GM18868 (cell line): Measurements from ENCODE around the gene MISP.
"Not testable (repeated sequence)": the region's sequence is repeated elsewhere in the genome, so short reads cannot be mapped to it uniquely, and the experiment has no call there.

Experiments
- ATAC-seq: cut with Tn5 transposase; IDR thresholded peaks from one replicate; pipeline ENCODE4 v1.9.1; 2021; ENCODE audit warnings: mild to moderate bottlenecking, moderate library complexity; ENCODE audit not compliant: unreplicated experiment

The MISP gene

GRCh38 chr19:723247-723646 lies 27.7 kb upstream of the MISP start:
- no peak for ATAC-seq

GRCh38 chr19:723714-724113 lies 27.2 kb upstream of the MISP start:
- ATAC-seq, result no peak

DNA sequence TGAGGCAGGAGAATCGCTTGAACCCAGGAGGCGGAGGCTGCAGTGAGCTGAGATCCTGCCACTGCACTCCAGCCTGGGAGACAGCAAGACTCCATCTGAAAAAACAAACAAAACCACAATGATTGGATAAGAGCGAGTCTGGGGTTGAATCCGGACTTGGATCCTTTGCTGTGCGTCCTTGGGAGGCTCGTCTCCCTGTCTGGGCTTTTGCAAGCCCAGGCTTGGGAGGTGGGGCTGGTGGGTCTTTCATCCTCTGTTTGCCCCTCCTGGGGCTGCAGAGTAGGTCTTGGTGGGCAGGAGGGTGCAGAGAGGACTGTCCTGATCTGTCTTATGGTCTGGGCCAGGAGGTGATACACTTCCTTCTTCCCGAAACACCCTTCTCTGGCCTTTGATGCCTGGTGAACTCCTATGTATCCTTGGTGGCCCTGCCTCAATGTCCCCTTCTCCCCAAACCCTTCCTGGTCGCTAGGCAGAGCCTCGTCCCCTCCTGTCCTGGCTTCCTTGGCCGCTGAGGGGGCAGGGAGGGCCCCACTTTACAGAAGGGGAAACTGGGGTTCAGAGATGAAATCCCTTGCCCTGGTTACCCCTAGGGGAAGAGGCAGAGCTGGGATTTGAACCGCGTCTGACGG lies 25.3 kb upstream of the MISP start:
- ATAC-seq, result no peak

GRCh38 chr19:726993-727956 lies 23.6 kb upstream of the MISP start:
- ATAC-seq, result no peak

DNA sequence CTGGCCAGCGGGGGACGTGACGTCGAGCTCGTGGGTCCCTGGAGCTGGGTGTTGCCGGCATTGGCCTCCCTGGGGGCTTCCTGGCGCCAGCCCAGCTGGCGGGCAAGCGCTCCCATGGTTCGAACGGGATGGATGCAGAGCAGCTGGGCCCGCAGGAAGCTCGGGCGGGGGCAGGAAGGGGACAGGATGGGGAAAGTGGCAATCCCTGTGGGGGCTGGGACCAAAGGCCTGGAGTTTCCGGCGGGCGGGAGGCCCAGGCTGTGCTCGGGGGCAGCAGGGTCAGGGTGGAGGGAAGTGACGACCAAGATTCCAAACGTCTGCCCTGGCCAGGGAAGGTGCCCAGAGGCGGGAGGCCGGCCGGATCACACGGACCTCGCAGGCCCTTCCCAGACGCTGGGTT lies 22.9 kb upstream of the MISP start:
- ATAC-seq, result no peak

DNA sequence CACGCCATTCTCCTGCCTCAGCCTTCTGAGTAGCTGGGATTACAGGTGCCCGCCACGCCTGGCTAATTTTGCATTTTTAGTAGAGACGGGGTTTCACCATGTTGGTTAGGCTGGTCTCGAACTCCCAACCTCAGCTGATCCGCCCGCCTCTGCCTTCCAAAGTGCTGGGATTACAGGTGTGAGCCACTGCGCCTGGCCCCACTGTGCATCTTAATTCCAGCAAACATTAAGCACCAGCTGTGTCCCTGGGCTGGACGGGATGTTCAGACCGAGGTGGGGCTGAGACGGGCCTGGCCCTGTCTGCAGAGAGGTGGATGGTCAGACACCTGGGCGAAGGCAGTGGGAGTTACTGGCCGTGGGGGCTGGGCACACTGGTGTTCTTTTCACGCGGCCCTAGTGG lies 21.3 kb upstream of the MISP start:
- not testable (repeated sequence) for ATAC-seq

DNA sequence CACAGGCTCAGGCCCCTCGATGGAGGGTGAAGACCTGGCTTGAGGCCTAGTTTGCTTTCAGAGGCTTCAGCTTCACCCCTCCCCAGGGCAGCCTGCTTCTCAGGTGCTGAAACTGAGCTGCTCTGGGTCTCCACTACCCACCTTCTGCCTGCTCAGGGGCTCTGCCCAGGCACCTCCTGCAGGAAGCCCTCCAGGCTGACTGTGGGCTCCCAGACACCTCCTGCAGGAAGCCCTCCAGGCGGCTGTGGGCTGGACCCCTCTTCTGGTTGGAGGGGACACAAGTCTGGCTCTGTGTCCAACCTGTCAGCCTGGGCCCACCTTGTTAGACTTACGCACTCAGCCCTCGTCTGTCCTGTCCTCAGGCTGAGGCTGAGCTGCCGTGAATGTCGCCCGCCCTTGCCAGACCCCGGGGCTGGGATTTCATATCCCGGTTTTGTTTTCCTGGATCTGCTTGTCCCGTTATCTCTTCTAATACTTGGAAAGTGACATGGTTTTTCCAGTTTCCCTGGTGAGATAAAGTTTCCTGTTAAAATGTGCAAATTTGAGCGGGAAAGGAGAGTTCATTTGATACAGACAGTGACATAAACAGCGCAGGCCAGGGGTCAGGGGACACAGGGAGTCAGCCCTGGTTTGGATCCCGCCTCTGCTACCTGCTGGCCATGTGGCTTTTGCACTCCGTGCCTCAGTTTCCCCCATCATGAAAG lies 20.8 kb upstream of the MISP start:
- ATAC-seq, result no peak

GRCh38 chr19:731000-731399 lies 19.9 kb upstream of the MISP start:
- no peak for ATAC-seq

DNA sequence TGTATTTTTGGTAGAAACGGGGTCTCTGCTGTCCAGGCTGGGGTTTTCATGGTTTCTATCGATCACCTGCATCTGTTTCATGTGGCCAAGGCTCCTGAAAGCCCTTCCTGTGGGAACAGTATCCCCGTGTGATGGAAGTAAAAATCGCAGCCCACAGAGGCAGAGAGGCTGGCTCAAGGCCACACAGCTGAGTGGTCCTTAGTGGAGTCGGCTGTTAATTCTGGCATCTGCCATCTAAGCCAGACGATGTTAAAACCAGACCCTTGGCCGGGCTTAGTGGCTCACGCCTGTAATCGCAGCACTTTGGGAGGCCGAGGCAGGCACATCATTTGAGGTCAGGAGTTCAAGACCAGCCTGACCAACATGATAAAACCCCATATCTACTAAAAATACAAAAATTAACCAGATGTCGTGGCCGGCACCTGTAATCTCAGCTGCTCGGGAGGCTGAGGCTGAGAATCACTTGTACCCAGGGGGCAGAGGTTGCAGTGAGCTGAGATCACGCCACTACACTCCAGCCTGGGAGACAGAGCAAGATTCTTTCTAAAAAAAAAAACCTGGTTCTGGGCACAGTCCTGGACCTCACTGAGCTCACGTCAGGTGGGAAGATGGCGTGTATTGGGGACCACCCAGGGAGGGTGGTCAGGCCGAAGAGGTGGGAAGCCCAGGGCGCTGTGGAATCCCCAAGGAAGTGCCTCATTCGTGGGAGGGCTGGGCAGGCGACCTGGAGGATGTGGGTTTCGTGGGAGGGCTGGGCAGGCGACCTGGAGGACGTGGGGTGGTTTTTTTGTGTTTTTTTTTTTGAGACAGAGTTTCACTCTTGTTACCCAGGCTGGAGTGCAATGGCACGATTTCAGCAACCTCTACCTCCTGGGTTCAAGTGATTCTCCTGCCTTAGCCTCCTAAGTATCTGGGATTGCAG lies 18.5 kb upstream of the MISP start:
- ATAC-seq, result no peak

- no peak for ATAC-seq
Measured at GRCh38 chr19:734716-735115, 16.2 kb upstream of the MISP start.

GRCh38 chr19:736125-736524 lies 14.8 kb upstream of the MISP start:
- no peak for ATAC-seq

DNA sequence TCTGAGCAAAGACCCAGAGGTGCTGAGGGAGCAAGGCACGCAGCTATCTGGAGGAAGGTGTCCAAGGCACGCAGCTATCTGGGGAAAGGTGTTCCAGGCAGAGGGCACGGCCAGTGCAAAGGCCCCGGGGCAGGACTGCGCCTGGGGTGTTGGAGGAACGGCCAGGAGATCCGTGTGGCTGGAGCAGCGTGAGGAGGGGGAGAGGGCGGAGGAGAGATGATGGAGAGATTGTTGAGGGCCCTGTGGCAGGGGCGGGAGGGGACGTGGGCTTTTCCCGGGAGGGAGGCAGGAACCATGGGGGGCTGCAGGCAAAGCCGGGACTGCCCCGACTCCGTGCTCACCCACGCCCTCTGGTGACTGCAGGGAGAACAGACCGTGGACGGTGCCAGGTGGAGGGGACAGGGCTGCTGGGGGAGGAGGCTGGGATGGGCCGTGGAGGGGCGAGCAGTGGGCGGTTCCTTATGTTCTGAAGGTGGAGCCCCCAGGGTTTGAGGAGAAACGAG lies 13.3 kb upstream of the MISP start:
- ATAC-seq, result no peak

- ATAC-seq, result no peak
Measured at GRCh38 chr19:738509-739128, 12.3 kb upstream of the MISP start.

- ATAC-seq, result no peak
Measured at GRCh38 chr19:739998-740715, 10.8 kb upstream of the MISP start.

DNA sequence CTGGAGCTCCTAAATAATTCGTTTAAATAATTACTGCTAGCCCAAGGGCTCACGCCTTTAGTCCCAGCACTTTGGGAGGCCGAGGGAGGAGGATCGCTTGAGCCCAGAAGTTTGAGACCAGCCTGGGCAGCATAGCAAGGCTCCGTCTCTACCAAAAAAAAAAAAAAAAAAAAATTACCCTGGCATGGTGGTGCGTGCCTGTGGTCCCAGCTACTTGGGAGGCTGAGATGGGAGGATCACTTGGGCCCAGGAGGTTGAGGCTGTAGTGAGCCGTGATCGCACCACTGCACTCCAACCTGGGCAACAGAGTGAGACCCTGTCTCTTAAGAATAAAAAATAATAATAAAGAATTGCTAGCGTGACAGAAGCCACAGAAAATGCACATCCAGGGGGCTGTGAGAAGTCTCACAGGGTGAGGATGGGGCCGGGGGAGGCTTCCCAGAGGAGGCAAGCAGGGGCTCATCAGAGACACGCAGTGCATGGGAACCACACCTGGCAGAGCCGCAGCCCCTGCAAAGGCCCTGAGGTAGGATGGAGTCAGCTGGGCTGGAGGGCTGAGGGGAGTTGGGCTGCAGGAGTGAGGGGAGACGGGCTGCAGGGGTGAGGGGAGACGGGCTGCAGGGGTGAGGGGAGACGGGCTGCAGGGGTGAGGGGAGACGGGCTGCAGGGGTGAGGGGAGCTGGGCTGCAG lies 10.0 kb upstream of the MISP start:
- ATAC-seq, result not testable (repeated sequence)

DNA sequence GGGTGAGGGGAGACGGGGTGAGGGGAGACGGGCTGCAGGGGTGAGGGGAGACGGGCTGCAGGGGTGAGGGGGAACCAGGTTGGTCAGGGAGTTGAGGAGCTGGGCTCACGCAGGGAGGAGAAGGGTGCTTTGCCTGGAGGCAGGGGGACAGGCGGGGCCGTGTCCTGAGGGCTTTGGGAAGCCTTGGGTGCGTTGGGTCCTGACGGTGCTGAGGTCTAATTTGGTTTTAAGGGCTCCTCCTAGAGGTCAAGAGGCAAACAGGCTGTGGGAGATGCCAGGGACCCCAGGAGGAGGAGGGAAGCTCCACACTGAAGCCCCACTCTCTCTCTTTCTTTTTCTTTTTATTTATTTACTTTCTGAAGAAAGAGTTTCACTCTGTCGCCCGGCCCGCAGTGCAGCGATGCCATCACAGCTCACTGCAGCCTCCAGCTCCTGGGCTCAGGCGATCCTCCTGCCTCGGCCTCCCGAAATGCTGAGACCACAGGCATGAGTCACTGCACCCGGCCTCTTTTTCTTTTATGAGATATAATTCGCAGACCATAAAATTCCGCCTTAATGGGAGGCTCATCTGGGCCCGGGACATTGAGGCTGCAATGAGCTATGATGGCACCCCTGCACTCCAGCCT lies 9.3 kb upstream of the MISP start:
- ATAC-seq, result no peak

GRCh38 chr19:742540-743075 lies 8.3 kb upstream of the MISP start:
- ATAC-seq, result no peak

DNA sequence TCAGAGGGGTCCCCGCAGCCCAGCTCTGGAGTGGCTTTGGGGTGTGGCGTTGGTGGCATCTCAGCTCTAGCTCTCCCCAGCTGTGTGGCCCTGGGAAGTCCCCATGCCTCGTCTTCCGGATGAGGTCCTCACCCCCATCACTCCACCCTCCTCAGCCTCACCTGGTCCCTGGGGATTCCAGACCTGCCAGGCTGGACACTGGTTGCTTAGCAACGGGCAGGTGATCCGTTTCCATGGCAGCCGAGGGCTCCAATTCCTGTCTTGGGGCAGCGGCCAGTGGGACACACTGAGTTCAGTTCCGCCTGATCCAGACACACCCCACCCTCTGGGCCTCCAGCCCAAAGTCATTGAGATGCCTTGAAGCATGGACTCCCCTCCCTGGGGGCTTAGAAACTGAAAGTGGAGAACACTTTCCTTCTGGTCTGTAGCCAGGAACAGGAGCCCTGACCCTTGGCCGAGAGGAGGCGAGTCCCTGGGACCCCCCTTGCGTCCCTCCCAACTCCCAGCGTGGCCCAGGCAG lies 7.7 kb upstream of the MISP start:
- ATAC-seq, result no peak
